Measurements from ENCODE around the gene TMEM131.

TMEM131 gene

GRCh38 chr2:97784953-97785352 lies 210.8 kb downstream of the TMEM131 start:
- Mint-ChIP-seq H3K4me1 (peaks cover 10% of the 10 kb centered on the region), H3K27ac (no peak overlapping the region), H3K4me3 (no peak overlapping the region), H3K36me3 (ENCODE audit: low read depth) (peaks cover 11% of the 10 kb centered on the region), H3K27me3 (ENCODE audit: low read depth, poor library complexity) (peaks cover 5% of the 10 kb centered on the region), H3K9me3 (no peaks in the 10 kb centered on the region)
- no peak for TF ChIP-seq CTCF (IDR thresholded peaks at IDR 0.05)
- no peak for DNase-seq

- Mint-ChIP-seq H3K27me3 (ENCODE audit: low read depth, poor library complexity) (peaks cover 5% of the 10 kb centered on the region), H3K4me3 (no peak overlapping the region), H3K9me3 (peaks cover under 1% of the 10 kb centered on the region), H3K36me3 (ENCODE audit: low read depth) (peaks cover 28% of the 10 kb centered on the region), H3K27ac (no peak overlapping the region), H3K4me1 (no peaks in the 10 kb centered on the region)
- TF ChIP-seq CTCF (IDR thresholded peaks at IDR 0.05) = no peak
- no peak for DNase-seq
Measured at GRCh38 chr2:97781981-97782380, 213.8 kb downstream of the TMEM131 start.

GRCh38 chr2:97779141-97779540 lies 216.6 kb downstream of the TMEM131 start:
- DNase-seq = no peak
- Mint-ChIP-seq H3K4me1 (peaks cover 18% of the 10 kb centered on the region), H3K36me3 (ENCODE audit: low read depth) (peaks cover 49% of the 10 kb centered on the region), H3K27me3 (ENCODE audit: low read depth, poor library complexity) (peaks cover 5% of the 10 kb centered on the region), H3K27ac (no peak overlapping the region), H3K4me3 (no peak overlapping the region), H3K9me3 (peaks cover 5% of the 10 kb centered on the region)
- no peak for TF ChIP-seq CTCF (IDR thresholded peaks at IDR 0.05)

DNA sequence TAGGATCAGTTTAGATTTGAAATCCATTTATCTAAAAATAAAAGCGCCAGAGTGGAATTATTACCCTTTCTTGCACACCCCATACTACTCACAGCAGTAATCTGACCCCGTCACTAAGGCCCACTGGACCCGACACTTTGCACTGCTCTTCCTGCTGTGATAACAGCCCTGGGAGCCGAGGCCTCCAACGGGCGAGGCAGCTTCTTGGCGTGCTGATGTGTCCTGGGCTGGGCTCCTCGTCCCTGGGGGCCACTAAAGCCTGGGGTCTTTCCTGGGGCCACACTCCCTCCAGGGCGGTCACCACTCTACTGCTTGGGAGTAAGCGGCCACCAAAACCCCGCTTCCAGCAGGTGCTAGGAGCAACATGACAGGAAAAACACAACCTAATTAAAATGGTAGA lies 220.7 kb downstream of the TMEM131 start:
- Mint-ChIP-seq H3K27me3 (ENCODE audit: low read depth, poor library complexity) (no peaks in the 10 kb centered on the region), H3K27ac (no peak overlapping the region), H3K9me3 (peaks cover 5% of the 10 kb centered on the region), H3K36me3 (ENCODE audit: low read depth) (peaks cover 70% of the 10 kb centered on the region), H3K4me1 (peaks cover 24% of the 10 kb centered on the region), H3K4me3 (no peak overlapping the region)
- TF ChIP-seq CTCF (IDR thresholded peaks at IDR 0.05) = no peak
- DNase-seq = no peak

DNA sequence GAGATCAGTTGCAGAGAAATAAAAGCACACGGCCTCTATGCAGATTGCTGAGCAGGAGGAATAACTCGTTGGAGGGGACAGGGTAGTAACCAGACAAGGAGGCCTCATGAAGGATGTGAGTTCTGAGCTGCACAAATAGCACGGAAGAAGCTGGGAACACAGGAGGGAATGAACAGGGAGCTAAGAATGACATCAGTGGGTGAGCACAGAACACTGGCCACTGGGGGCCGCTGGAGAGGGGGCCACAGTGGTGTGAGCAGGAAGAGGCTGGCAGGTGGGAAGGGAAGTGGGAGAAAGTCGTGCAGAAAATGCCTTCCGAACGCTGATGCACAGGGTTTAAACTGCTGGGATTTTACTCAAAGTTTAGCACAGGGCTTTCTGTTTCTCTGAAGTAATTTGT lies 221.3 kb downstream of the TMEM131 start:
- peak; percentile 49 for DNase-seq
- Mint-ChIP-seq H3K9me3 (peaks cover 5% of the 10 kb centered on the region), H3K27ac (peak overlapping the region; percentile 20), H3K4me3 (peak overlapping the region; percentile 29), H3K4me1 (peaks cover 24% of the 10 kb centered on the region), H3K27me3 (ENCODE audit: low read depth, poor library complexity) (no peaks in the 10 kb centered on the region), H3K36me3 (ENCODE audit: low read depth) (peaks cover 69% of the 10 kb centered on the region)
- peak; percentile 41 for TF ChIP-seq CTCF (IDR thresholded peaks at IDR 0.05)

DNA sequence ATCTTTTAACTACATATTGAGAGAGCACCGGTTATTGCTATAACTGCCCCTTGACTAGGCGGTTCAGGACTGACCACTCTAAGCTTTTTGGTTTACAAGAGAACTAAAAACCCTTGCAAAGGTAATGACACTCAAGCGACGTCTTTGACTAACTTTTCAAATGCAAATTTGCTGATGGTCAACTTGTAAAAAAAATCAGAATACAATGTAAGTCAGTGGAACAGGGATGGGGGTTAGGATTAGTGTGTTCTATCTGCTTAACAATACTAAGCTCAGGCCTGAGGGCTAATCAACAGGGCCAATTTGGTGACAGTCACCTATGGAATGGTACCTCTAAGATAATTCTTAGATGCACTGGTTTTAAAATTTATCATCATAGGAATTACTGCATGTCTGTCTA lies 225.3 kb downstream of the TMEM131 start:
- Mint-ChIP-seq H3K27ac (no peak overlapping the region), H3K4me1 (peaks cover 20% of the 10 kb centered on the region), H3K9me3 (no peaks in the 10 kb centered on the region), H3K4me3 (no peak overlapping the region), H3K27me3 (ENCODE audit: low read depth, poor library complexity) (no peaks in the 10 kb centered on the region), H3K36me3 (ENCODE audit: low read depth) (peaks cover 47% of the 10 kb centered on the region)
- DNase-seq = no peak
- no peak for TF ChIP-seq CTCF (IDR thresholded peaks at IDR 0.05)

Data from nephron progenitor cell (in vitro differentiated cells).